RKO (cell line): ENCODE results near the gene TSR3.

Experiments
- DNase-seq: peaks from one replicate; pipeline ENCODE4 v3.0.0-alpha.2; 2016; ENCODE audit warnings: low spot score

Gene TSR3

GRCh38 chr16:1308036-1308976 lies 43.4 kb downstream of the TSR3 start:
- peak; percentile 82 for DNase-seq

- DNase-seq, result no peak
Observed at GRCh38 chr16:1306334-1306733, 45.3 kb downstream of the TSR3 start.

GRCh38 chr16:1305823-1306222 lies 45.9 kb downstream of the TSR3 start:
- DNase-seq, result no peak

- no peak for DNase-seq
Observed at GRCh38 chr16:1301562-1301961, 50.1 kb downstream of the TSR3 start.

GRCh38 chr16:1300664-1301476 lies 50.8 kb downstream of the TSR3 start:
- DNase-seq, result peak; percentile 21

GRCh38 chr16:1299868-1300203 lies 51.8 kb downstream of the TSR3 start:
- no peak for DNase-seq
